Sigmoid colon (tissue), 7 donors: Measurements from ENCODE around the gene METTL24. TPM values are rescaled to one million over a fixed set of nuclear protein-coding genes. Genes with fewer than 3 reads are reported as not detected.
A peak's percentile ranks its signal among the peaks of the same experiment; 100 is the strongest.

Experiments
- DNase-seq: peaks from one replicate; pipeline ENCODE4 v3.0.0-alpha.2; 2019
- H3K27ac ChIP-seq, 4 donors: fragments of 200-600 bp; sonication (generic); one replicate each; pipeline ENCODE4 v1.5.1; 2016 to 2019; ENCODE audit warnings: mild to moderate bottlenecking in 1 of 4
- H3K27me3 ChIP-seq, 3 donors: fragments of 200-600 bp; sonication (generic); one replicate each; pipeline ENCODE4 v1.5.1; 2019; ENCODE audit warnings: mild to moderate bottlenecking in 1 of 3
- H3K36me3 ChIP-seq, 4 donors: fragments of 200-600 bp; sonication (generic); one replicate each; pipeline ENCODE4 v1.5.1; 2016 to 2019
- H3K4me1 ChIP-seq, 4 donors: fragments of 200-600 bp; sonication (generic); one replicate each; pipeline ENCODE4 v1.5.1; 2017 to 2019
- H3K4me3 ChIP-seq, 4 donors: fragments of 200-600 bp; sonication (generic); one replicate each; pipeline ENCODE4 v1.5.1; 2017 to 2019; ENCODE audit warnings: mild to moderate bottlenecking in 2 of 4, moderate library complexity in 1 of 4
- H3K9me3 ChIP-seq, 4 donors: fragments of 200-600 bp in 3 of 4; sonication (generic) in 3 of 4; one replicate each; pipeline versions ENCODE4 v1.5.1 to v1.6.1; 2013 to 2019
- EP300 ChIP-seq, 4 donors: sonication (generic); formaldehyde crosslinking; IDR thresholded peaks; one replicate each; pipeline ENCODE4 v1.6.1; 2017; ENCODE audit warnings: antibody characterized with exemption in 4 of 4
- POLR2A ChIP-seq, 2 donors: fragments of 450-650 bp; IDR thresholded peaks; one replicate each; pipeline ENCODE4 v1.6.1; 2016; ENCODE audit warnings: antibody characterized with exemption in 2 of 2, mild to moderate bottlenecking in 2 of 2, moderate library complexity in 2 of 2
- POLR2AphosphoS5 ChIP-seq, 4 donors: sonication (generic); formaldehyde crosslinking; IDR thresholded peaks; one replicate each; pipeline ENCODE4 v1.6.1; 2017; ENCODE audit warnings: antibody characterized with exemption in 4 of 4
- WGBS, 2 donors: extraction: QIAGEN DNeasy Blood & Tissue Kit; methylation state at CpG; one replicate each; pipeline ENCODE4 v1.1.7; 2013; 5-methylcytosine and 5-hydroxymethylcytosine counted together
- intact Hi-C: fragments of 100-400 bp; cut with DNase I; formaldehyde crosslinking; loops from one replicate; pipeline ENCODE4 v1.15.1; 2023
- polyA plus RNA-seq, 3 donors: library from polyadenylated mRNA; stranded (reverse); fragments of 200-250 nt; gene quantifications; one replicate each; pipeline ENCODE4 v1.2.3, GENCODE V29; 2013
- total RNA-seq, 4 donors: library from RNA; depleted of rRNA; stranded (reverse); fragments of >200 nt; gene quantifications; one replicate each; pipeline ENCODE4 v1.1.0, GENCODE V29; 2016
- TF ChIP-seq, protein P1 (sequence below), 4 experiments: fragments of 450-650 bp in 3 of 4; fragments of 200-600 bp in 1 of 4; IDR thresholded peaks; one replicate each; pipeline ENCODE4 v1.5.1; 2016 to 2019; ENCODE audit warnings: antibody characterized with exemption in 4 of 4, mild to moderate bottlenecking in 3 of 4, moderate library complexity in 2 of 4
- donor health status: healthy with polysubstance abuse.
- donor health status: Bipolar disorder and iron deficiency.
- donor health status: healthy.

METTL24 gene
- total and polyA plus RNA-seq, 7 donors, result 0.76 to 41.3 (median 38.8) TPM; not detected in 2

DNA sequence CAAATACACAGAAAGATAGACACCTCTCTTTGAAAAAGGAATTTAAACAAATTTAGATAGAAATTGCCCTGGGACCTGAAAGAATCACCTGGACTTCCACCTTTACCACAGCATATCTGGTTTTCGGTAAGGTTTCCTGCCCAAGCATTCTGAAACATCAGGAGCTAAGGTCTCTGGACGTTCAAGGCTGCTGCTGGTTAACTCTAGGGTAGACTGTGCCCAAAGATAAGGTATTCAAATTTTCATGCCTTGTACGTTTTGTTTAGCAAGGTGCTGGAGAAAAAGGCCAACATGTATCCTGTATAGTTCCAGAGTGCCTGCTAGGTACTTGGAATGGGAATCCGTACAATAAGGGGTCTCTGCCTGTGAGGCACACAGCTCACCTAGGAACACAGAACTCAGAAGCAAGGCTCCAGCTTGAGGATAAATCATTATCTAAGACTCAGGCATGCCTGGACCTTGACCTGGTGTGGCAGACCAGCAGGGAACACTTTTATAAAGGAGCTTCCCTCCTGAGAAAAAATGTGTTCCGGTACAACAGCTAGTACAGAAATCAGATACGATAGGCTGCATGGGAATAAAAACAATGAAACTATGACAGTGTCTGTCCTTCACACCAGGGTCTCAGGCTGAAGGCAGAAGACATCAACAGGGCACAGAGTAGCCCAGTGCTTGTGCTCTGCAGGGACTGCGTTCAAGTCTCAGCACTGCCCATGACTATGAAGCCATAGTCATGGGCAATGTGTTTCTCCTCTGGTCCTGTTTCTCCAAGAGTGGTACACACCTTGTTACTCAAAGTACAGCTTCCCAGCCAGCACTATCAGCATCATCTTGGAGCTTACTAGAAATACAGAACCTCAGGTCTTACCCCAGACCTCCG is 70.4 kb downstream of the METTL24 start:
- peaks cover 0 to 24% (median 0%) of the 10 kb centered on the region in 4 donors for H3K36me3 ChIP-seq
- DNase-seq, result no peak
- peaks cover 0 to 12% (median 11%) of the 10 kb centered on the region in 4 donors for H3K4me1 ChIP-seq
- H3K9me3 ChIP-seq, result no peaks in the 10 kb centered on the region
- H3K27me3 ChIP-seq, result no peaks in the 10 kb centered on the region
- H3K27ac ChIP-seq, result no peak overlapping the region
- TF ChIP-seq EP300 (IDR thresholded peaks at IDR 0.05) (no peak), POLR2AphosphoS5 (IDR thresholded peaks at IDR 0.05) (no peak), POLR2A (IDR thresholded peaks at IDR 0.05) (no peak)
- TF ChIP-seq, protein P1, sequence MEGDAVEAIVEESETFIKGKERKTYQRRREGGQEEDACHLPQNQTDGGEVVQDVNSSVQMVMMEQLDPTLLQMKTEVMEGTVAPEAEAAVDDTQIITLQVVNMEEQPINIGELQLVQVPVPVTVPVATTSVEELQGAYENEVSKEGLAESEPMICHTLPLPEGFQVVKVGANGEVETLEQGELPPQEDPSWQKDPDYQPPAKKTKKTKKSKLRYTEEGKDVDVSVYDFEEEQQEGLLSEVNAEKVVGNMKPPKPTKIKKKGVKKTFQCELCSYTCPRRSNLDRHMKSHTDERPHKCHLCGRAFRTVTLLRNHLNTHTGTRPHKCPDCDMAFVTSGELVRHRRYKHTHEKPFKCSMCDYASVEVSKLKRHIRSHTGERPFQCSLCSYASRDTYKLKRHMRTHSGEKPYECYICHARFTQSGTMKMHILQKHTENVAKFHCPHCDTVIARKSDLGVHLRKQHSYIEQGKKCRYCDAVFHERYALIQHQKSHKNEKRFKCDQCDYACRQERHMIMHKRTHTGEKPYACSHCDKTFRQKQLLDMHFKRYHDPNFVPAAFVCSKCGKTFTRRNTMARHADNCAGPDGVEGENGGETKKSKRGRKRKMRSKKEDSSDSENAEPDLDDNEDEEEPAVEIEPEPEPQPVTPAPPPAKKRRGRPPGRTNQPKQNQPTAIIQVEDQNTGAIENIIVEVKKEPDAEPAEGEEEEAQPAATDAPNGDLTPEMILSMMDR (IDR thresholded peaks at IDR 0.05), result no peak
- H3K4me3 ChIP-seq, result no peak overlapping the region
- intact Hi-C loops, result no loop called here
- whole genome bisulfite sequencing, 2 donors, result 39 to 81% methylated on average over 8 of the region's 8 CpGs

DNA sequence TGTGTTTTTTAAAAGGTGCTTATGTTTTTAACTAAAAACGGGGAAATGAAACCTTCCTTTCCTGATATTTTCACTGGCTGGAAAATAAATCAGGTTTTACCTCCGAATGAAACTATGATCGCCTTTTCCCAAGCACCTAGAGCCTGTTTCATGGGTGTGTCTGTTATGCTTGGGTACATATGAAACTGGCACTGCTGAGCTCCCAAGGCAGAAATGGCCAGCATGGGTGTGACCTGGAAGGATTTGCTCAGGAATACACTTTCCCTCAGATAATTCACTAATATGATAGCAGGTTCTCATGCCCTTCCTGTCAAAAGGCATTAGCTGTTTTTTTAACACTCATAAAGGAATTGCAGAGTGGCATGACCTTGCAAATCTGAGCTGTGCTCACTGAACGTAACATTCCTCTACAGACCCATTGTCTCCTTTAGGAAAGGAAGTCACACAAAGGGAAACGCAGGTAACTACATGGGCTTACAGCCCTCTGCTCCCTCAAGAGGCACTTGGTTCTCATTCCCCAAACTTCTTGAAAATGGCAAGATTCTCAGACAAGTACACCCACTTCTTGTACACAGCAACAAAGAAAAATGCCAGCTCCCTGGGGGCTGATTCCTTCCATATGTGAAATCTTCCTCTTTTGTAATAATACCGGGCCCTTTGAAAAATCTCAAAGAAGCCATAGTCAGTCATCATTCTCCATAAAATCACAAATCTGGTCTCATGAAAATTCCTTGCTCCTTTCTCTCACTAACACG is 72.7 kb downstream of the METTL24 start:
- Histone ChIP-seq H3K9me3 (no peaks in the 10 kb centered on the region), H3K27ac (no peak overlapping the region), H3K4me1 (peaks cover 0 to 15% (median 12%) of the 10 kb centered on the region in 4 donors), H3K36me3 (peaks cover 0 to 24% (median 0%) of the 10 kb centered on the region in 4 donors), H3K27me3 (no peaks in the 10 kb centered on the region), H3K4me3 (no peak overlapping the region)
- TF ChIP-seq, protein P1 (IDR thresholded peaks at IDR 0.05), result no peak
- no peak for TF ChIP-seq EP300 (IDR thresholded peaks at IDR 0.05)
- TF ChIP-seq POLR2AphosphoS5 (IDR thresholded peaks at IDR 0.05), result no peak
- TF ChIP-seq POLR2A (IDR thresholded peaks at IDR 0.05), result no peak
- intact Hi-C loops, result no loop called here
- 44 to 80% methylated on average over 7 of the region's 7 CpGs for WGBS, 2 donors
- no peak for DNase-seq

DNA sequence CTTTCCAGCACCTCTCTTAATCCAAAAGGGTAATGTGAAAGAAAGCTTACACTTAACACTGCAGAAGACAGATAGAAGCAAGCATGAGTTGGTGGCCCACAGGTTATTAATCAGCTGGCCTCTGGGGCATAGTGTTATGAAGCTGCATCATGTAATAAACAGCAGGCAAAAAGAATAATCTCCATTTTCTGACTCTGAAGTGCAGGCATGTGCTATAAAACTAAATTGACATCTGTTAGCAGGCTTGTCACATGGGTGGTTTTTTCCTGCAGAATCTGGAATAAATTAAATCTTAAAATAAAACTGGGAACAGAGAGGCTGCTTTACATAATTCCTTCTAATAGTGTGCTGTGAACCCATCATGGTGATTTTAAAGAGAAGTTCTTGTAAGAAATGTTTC is 73.3 kb downstream of the METTL24 start:
- H3K36me3 ChIP-seq, result peaks cover 0 to 24% (median 0%) of the 10 kb centered on the region in 4 donors
- H3K27ac ChIP-seq, result no peak overlapping the region
- peaks cover 0 to 15% (median 12%) of the 10 kb centered on the region in 4 donors for H3K4me1 ChIP-seq
- H3K4me3 ChIP-seq, result no peak overlapping the region
- intact Hi-C loops, result no loop called here
- no peaks in the 10 kb centered on the region for H3K9me3 ChIP-seq
- H3K27me3 ChIP-seq, result no peaks in the 10 kb centered on the region
- TF ChIP-seq, protein P1 (IDR thresholded peaks at IDR 0.05), result no peak
- TF ChIP-seq POLR2A (IDR thresholded peaks at IDR 0.05) (no peak), EP300 (IDR thresholded peaks at IDR 0.05) (no peak), POLR2AphosphoS5 (IDR thresholded peaks at IDR 0.05) (no peak)
- DNase-seq, result no peak

DNA sequence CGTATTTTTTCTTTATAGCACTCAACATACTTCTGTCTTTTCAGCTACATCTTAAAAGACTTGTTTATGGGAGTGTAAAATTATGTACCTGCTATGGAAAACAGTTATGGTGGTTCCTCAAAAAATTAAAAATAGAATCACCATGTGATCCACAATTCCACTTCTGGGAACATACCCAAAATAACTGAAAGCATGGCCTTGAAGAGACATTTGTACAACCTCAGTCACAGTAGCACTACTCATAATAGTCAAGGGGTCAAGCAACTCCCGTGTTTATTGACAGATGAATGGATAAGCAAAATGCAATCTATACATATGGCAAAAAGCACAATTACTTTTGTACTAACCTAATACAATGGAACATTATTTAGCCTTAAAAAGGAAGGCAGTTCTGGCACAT is 74.5 kb downstream of the METTL24 start:
- peak overlapping the region in 1 of 4 donors; percentile 15 for H3K27ac ChIP-seq
- no peaks in the 10 kb centered on the region for H3K9me3 ChIP-seq
- no peak overlapping the region for H3K4me3 ChIP-seq
- WGBS, 2 donors, result 73 to 79% methylated on average over 2 of the region's 2 CpGs
- intact Hi-C loops, result no loop called here
- no peaks in the 10 kb centered on the region for H3K27me3 ChIP-seq
- H3K36me3 ChIP-seq, result peaks cover 0 to 24% (median 0%) of the 10 kb centered on the region in 4 donors
- no peak for DNase-seq
- no peak for TF ChIP-seq POLR2A (IDR thresholded peaks at IDR 0.05)
- no peak for TF ChIP-seq POLR2AphosphoS5 (IDR thresholded peaks at IDR 0.05)
- TF ChIP-seq, protein P1 (IDR thresholded peaks at IDR 0.05), result no peak
- no peak for TF ChIP-seq EP300 (IDR thresholded peaks at IDR 0.05)
- peaks cover 0 to 15% (median 12%) of the 10 kb centered on the region in 4 donors for H3K4me1 ChIP-seq
